Activated CD8-positive, alpha-beta T cell treated with anti-CD3 and anti-CD28 coated beads for 36 hours (primary cell): ENCODE measurements around the gene MRPL51. TPM values are rescaled to one million over a fixed set of nuclear protein-coding genes. Genes with fewer than 3 reads are reported as not detected.

ENCODE experiments used
- ATAC-seq: fragments of 200-7000 bp; cut with Tn5 transposase; one replicate; pipeline ENCODE4 v1.10.0; 2021; ENCODE audit warnings: mild to moderate bottlenecking, moderate library complexity
- CTCF ChIA-PET: fragments of 350-600 bp; sonication (Branson Sonifier 250); formaldehyde crosslinking; loops from one replicate; lab custom pipeline; 2021; ENCODE audit warnings: antibody characterized with exemption; lab: Charles Lee
- POLR2A ChIA-PET: fragments of 350-600 bp; sonication (Branson Sonifier 250); formaldehyde crosslinking; loops from one replicate; lab custom pipeline; 2021; ENCODE audit warnings: antibody characterized with exemption; lab: Charles Lee
- DNase-seq: peaks from one replicate; pipeline ENCODE4 v3.0.0-alpha.2; 2020
- H3K27ac Mint-ChIP-seq: one replicate; pipeline ENCODE4 v1.8.0; 2021; ENCODE audit warnings: mild to moderate bottlenecking, mixed read lengths
- H3K27me3 Mint-ChIP-seq: one replicate; pipeline ENCODE4 v1.8.0; 2021; ENCODE audit warnings: mixed read lengths
- H3K36me3 Mint-ChIP-seq: one replicate; pipeline ENCODE4 v1.8.0; 2021; ENCODE audit warnings: low read depth, mixed read lengths
- H3K4me1 Mint-ChIP-seq: one replicate; pipeline ENCODE4 v1.8.0; 2021; ENCODE audit warnings: low read depth, mixed read lengths
- H3K4me3 Mint-ChIP-seq: one replicate; pipeline ENCODE4 v1.8.0; 2021; ENCODE audit warnings: mild to moderate bottlenecking, moderate library complexity, mixed read lengths
- H3K9me3 Mint-ChIP-seq: one replicate; pipeline ENCODE4 v1.8.0; 2021; ENCODE audit warnings: mixed read lengths
- intact Hi-C: fragments of 100-400 bp; cut with micrococcal nuclease; formaldehyde crosslinking; loops from one replicate; pipeline ENCODE4 v1.10.0; 2022
- total RNA-seq, 2 experiments: library from RNA; stranded (reverse); gene quantifications; one replicate each; pipeline ENCODE4 v1.2.3, GENCODE V29; 2021
- TF ChIP-seq, protein P1 (sequence below): fragments of 200-600 bp; IDR thresholded peaks from one replicate; pipeline ENCODE4 v1.8.0; 2022; ENCODE audit warnings: antibody characterized with exemption, mild to moderate bottlenecking

Gene MRPL51
- total RNA-seq, 2 experiments from 2014 or later, result 230 to 254 TPM

DNA sequence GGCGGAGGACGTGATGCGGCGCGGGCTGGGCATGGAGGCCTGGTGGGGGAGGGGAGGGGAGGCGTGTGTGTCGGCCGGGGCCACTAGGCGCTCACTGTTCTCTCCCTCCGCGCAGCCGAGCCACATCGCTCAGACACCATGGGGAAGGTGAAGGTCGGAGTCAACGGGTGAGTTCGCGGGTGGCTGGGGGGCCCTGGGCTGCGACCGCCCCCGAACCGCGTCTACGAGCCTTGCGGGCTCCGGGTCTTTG is 41.6 kb upstream of the MRPL51 start:
- intact Hi-C loops, result loop anchor here (5.0 to 10.0 kb wide), 2 partner anchors 42 to 200 kb away; partner anchors contain the start of genes MRPL51 and NCAPD2
- ATAC-seq, result no peak
- no peak for DNase-seq
- POLR2A ChIA-PET, result interaction anchor here (0.9 to 9.6 kb wide), 31 partner anchors 11 to 409 kb away, joined by 3 to 264 read pairs (median 6); partner anchors contain the start of genes C12orf57, CD27, IFFO1 and MLF2
- Mint-ChIP-seq H3K4me3 (peak overlapping the region; percentile 93), H3K36me3 (peaks cover 76% of the 10 kb centered on the region), H3K27me3 (no peaks in the 10 kb centered on the region), H3K27ac (peak overlapping the region; percentile 99), H3K9me3 (no peaks in the 10 kb centered on the region), H3K4me1 (peaks cover 42% of the 10 kb centered on the region)
- TF ChIP-seq, protein P1, sequence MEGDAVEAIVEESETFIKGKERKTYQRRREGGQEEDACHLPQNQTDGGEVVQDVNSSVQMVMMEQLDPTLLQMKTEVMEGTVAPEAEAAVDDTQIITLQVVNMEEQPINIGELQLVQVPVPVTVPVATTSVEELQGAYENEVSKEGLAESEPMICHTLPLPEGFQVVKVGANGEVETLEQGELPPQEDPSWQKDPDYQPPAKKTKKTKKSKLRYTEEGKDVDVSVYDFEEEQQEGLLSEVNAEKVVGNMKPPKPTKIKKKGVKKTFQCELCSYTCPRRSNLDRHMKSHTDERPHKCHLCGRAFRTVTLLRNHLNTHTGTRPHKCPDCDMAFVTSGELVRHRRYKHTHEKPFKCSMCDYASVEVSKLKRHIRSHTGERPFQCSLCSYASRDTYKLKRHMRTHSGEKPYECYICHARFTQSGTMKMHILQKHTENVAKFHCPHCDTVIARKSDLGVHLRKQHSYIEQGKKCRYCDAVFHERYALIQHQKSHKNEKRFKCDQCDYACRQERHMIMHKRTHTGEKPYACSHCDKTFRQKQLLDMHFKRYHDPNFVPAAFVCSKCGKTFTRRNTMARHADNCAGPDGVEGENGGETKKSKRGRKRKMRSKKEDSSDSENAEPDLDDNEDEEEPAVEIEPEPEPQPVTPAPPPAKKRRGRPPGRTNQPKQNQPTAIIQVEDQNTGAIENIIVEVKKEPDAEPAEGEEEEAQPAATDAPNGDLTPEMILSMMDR, result no peak
- CTCF ChIA-PET, result interaction anchor here (1.4 to 6.1 kb wide), 2 partner anchors 68 to 110 kb away, joined by 3 to 56 read pairs; no protein-coding TSS in a partner anchor

DNA sequence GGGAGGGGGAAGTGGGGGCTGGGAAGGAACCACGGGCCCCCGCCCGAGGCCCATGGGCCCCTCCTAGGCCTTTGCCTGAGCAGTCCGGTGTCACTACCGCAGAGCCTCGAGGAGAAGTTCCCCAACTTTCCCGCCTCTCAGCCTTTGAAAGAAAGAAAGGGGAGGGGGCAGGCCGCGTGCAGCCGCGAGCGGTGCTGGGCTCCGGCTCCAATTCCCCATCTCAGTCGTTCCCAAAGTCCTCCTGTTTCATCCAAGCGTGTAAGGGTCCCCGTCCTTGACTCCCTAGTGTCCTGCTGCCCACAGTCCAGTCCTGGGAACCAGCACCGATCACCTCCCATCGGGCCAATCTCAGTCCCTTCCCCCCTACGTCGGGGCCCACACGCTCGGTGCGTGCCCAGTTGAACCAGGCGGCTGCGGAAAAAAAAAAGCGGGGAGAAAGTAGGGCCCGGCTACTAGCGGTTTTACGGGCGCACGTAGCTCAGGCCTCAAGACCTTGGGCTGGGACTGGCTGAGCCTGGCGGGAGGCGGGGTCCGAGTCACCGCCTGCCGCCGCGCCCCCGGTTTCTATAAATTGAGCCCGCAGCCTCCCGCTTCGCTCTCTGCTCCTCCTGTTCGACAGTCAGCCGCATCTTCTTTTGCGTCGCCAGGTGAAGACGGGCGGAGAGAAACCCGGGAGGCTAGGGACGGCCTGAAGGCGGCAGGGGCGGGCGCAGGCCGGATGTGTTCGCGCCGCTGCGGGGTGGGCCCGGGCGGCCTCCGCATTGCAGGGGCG is 41.0 kb upstream of the MRPL51 start, which contains the start of gene GAPDH:
Gene GAPDH (plus strand): TSS at position 595 of the 772 bp plus-strand sequence. CDS start 316 bp downstream, outside the sequence.
- Mint-ChIP-seq H3K27ac (peak within 1 kb of the TSS; percentile 99), H3K4me1 (peaks cover 37% of the 10 kb centered on the region), H3K36me3 (peaks cover 80% of the 10 kb centered on the region), H3K27me3 (no peaks in the 10 kb centered on the region), H3K9me3 (no peaks in the 10 kb centered on the region), H3K4me3 (peak within 1 kb of the TSS; percentile 93)
- intact Hi-C loops, result loop anchor here (5.0 to 10.0 kb wide), 2 partner anchors 42 to 199 kb away; partner anchors contain the start of genes MRPL51 and NCAPD2
- POLR2A ChIA-PET, result interaction anchor here (0.6 to 9.6 kb wide), 32 partner anchors 11 to 370 kb away, joined by 3 to 264 read pairs (median 4); partner anchors contain the start of genes CD27, IFFO1, MLF2 and MRPL51
- DNase-seq (peak; percentile 94), ATAC-seq (peak; percentile 55)
- TF ChIP-seq, protein P1, result no peak
- CTCF ChIA-PET, result interaction anchor here (0.7 to 1.4 kb wide), 2 partner anchors 20 to 68 kb away, joined by 3 read pairs; no protein-coding TSS in a partner anchor

DNA sequence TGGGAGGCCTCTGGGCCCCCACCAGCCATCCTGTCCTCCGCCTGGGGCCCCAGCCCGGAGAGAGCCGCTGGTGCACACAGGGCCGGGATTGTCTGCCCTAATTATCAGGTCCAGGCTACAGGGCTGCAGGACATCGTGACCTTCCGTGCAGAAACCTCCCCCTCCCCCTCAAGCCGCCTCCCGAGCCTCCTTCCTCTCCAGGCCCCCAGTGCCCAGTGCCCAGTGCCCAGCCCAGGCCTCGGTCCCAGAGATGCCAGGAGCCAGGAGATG is 40.5 kb upstream of the MRPL51 start:
- H3K4me1 Mint-ChIP-seq, result peaks cover 35% of the 10 kb centered on the region

DNA sequence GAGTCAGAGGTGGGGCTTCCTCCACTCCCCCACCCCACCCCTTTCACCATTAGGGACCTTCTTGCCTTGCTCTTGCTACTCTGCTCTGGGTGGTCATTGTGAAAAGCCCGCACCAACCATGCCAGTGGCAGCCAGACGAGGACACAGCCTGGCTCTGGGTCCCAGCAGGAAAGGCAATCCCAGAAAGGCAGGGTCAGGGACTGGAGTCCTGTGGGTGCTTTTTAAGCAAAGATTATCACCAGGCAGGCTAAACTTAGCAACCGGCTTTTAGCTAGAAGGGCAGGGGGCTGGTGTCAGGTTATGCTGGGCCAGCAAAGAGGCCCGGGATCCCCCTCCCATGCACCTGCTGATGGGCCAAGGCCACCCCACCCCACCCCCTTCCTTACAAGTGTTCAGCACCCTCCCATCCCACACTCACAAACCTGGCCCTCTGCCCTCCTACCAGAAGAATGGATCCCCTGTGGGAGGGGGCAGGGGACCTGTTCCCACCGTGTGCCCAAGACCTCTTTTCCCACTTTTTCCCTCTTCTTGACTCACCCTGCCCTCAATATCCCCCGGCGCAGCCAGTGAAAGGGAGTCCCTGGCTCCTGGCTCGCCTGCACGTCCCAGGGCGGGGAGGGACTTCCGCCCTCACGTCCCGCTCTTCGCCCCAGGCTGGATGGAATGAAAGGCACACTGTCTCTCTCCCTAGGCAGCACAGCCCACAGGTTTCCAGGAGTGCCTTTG is 40.0 kb upstream of the MRPL51 start:
- ChIA-PET POLR2A (interaction anchor here (0.8 to 9.5 kb wide), 25 partner anchors 11 to 220 kb away, joined by 3 to 81 read pairs (median 5); partner anchors contain the start of genes MLF2, MRPL51, NOP2 and TAPBPL), CTCF (interaction anchor here (0.8 to 2.2 kb wide), 8 partner anchors 32 to 226 kb away, joined by 3 to 8 read pairs (median 4); no protein-coding TSS in a partner anchor)
- Mint-ChIP-seq H3K4me3 (peak overlapping the region; percentile 93), H3K4me1 (peaks cover 32% of the 10 kb centered on the region), H3K27me3 (no peaks in the 10 kb centered on the region), H3K9me3 (no peaks in the 10 kb centered on the region), H3K27ac (peak overlapping the region; percentile 99), H3K36me3 (peaks cover 88% of the 10 kb centered on the region)
- intact Hi-C loops, result loop anchor here (5.0 to 10.0 kb wide), 2 partner anchors 41 to 198 kb away; partner anchors contain the start of genes MRPL51 and NCAPD2
- peak; percentile 5 for ATAC-seq
- DNase-seq, result peak; percentile 59
- TF ChIP-seq, protein P1, result no peak

More for the DNA sequence above, 40.5 kb upstream of the MRPL51 start:
- intact Hi-C loops, result loop anchor here (5.0 to 10.0 kb wide), 2 partner anchors 41 to 199 kb away; partner anchors contain the start of genes MRPL51 and NCAPD2
- CTCF ChIA-PET, result interaction anchor here (1.0 kb wide), 1 partner anchor 69 kb away, joined by 4 read pairs; no protein-coding TSS in a partner anchor
- DNase-seq (no peak), ATAC-seq (peak; percentile 1)
- Mint-ChIP-seq H3K27me3 (no peaks in the 10 kb centered on the region), H3K4me3 (peak overlapping the region; percentile 93), H3K9me3 (no peaks in the 10 kb centered on the region), H3K27ac (peak overlapping the region; percentile 99), H3K36me3 (peaks cover 85% of the 10 kb centered on the region)
- POLR2A ChIA-PET, result interaction anchor here (0.6 to 9.6 kb wide), 24 partner anchors 10 to 334 kb away, joined by 3 to 264 read pairs (median 8); partner anchors contain the start of genes CD27, IFFO1, MLF2 and MRPL51
- TF ChIP-seq, protein P1, result no peak
